Measurements from ENCODE around the gene TMEM239. TPM values are rescaled to one million over a fixed set of nuclear protein-coding genes. Genes with fewer than 3 reads are reported as not detected.

The TMEM239 gene
- polyA plus RNA-seq, 1 donor from 2014 or later = not detected

DNA sequence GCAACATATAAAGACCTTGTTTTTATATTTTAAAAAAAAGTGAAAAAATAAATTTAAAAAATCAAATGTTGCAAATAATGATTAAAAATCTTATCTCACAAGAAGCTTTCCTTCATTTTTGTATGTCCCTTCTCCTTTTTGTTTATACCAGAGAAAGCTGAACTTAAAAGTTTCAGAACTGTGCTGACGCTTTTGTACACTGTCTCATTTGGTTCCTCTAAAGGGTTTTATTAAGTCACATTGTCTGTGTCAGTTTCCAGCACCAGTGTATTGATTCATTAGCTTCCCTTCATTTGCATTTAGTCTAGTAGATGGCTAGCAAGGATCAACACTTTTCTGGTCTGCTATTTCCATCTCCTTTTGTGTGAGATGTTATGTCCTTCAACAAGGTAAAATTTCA is 17.6 kb downstream of the TMEM239 start:
- peaks cover 3% of the 10 kb centered on the region for H3K27me3 ChIP-seq (ENCODE audit: insufficient read depth, low read depth, low read length)
- no peak overlapping the region for H3K27ac ChIP-seq (ENCODE audit: low read length)
- H3K36me3 ChIP-seq (ENCODE audit: insufficient read depth, low read length) = no peaks in the 10 kb centered on the region
- no peak overlapping the region for H3K9ac ChIP-seq (ENCODE audit: low read length)
- no peak overlapping the region for H3K4me3 ChIP-seq (ENCODE audit: low read length)
- TF ChIP-seq MXI1 (conservative IDR thresholded peaks at IDR 0.05; ENCODE audit: poor library complexity, severe bottlenecking) = no peak
- no peak for TF ChIP-seq EP300 (conservative IDR thresholded peaks at IDR 0.05; ENCODE audit: poor library complexity, severe bottlenecking)
- TF ChIP-seq RAD21 (conservative IDR thresholded peaks at IDR 0.05) = no peak
- no peak for TF ChIP-seq TAF1 (IDR thresholded peaks at IDR 0.05; ENCODE audit: low read depth)
- TF ChIP-seq, protein P1, sequence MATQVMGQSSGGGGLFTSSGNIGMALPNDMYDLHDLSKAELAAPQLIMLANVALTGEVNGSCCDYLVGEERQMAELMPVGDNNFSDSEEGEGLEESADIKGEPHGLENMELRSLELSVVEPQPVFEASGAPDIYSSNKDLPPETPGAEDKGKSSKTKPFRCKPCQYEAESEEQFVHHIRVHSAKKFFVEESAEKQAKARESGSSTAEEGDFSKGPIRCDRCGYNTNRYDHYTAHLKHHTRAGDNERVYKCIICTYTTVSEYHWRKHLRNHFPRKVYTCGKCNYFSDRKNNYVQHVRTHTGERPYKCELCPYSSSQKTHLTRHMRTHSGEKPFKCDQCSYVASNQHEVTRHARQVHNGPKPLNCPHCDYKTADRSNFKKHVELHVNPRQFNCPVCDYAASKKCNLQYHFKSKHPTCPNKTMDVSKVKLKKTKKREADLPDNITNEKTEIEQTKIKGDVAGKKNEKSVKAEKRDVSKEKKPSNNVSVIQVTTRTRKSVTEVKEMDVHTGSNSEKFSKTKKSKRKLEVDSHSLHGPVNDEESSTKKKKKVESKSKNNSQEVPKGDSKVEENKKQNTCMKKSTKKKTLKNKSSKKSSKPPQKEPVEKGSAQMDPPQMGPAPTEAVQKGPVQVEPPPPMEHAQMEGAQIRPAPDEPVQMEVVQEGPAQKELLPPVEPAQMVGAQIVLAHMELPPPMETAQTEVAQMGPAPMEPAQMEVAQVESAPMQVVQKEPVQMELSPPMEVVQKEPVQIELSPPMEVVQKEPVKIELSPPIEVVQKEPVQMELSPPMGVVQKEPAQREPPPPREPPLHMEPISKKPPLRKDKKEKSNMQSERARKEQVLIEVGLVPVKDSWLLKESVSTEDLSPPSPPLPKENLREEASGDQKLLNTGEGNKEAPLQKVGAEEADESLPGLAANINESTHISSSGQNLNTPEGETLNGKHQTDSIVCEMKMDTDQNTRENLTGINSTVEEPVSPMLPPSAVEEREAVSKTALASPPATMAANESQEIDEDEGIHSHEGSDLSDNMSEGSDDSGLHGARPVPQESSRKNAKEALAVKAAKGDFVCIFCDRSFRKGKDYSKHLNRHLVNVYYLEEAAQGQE (IDR thresholded peaks at IDR 0.05; ENCODE audit: borderline replicate concordance) = no peak
- no peak for TF ChIP-seq EZH2 (IDR thresholded peaks at IDR 0.05; ENCODE audit: borderline replicate concordance, insufficient read depth, low read length, poor library complexity, severe bottlenecking)
- no peak for TF ChIP-seq SMC3 (conservative IDR thresholded peaks at IDR 0.05; ENCODE audit: poor library complexity)
- TF ChIP-seq POLR2AphosphoS5 (IDR thresholded peaks at IDR 0.05) = no peak
- TF ChIP-seq, protein P2, sequence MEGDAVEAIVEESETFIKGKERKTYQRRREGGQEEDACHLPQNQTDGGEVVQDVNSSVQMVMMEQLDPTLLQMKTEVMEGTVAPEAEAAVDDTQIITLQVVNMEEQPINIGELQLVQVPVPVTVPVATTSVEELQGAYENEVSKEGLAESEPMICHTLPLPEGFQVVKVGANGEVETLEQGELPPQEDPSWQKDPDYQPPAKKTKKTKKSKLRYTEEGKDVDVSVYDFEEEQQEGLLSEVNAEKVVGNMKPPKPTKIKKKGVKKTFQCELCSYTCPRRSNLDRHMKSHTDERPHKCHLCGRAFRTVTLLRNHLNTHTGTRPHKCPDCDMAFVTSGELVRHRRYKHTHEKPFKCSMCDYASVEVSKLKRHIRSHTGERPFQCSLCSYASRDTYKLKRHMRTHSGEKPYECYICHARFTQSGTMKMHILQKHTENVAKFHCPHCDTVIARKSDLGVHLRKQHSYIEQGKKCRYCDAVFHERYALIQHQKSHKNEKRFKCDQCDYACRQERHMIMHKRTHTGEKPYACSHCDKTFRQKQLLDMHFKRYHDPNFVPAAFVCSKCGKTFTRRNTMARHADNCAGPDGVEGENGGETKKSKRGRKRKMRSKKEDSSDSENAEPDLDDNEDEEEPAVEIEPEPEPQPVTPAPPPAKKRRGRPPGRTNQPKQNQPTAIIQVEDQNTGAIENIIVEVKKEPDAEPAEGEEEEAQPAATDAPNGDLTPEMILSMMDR (IDR thresholded peaks at IDR 0.05; ENCODE audit: poor library complexity, severe bottlenecking) = no peak
- H3K9me2 ChIP-seq (ENCODE audit: insufficient read depth, low read length) = no peaks in the 10 kb centered on the region
- no peak overlapping the region for H2AFZ ChIP-seq (ENCODE audit: low read depth, low read length)
- no peak overlapping the region for H3K4me2 ChIP-seq (ENCODE audit: low read length)
- H4K20me1 ChIP-seq (ENCODE audit: insufficient read depth) = no peaks in the 10 kb centered on the region
- H3K79me2 ChIP-seq (replicated peaks; ENCODE audit: insufficient read depth, low read length) = no peaks in the 10 kb centered on the region
- no peaks in the 10 kb centered on the region for H3K9me3 ChIP-seq (ENCODE audit: low read length)
- H3F3A ChIP-seq (ENCODE audit: insufficient read depth, low read length, poor library complexity, severe bottlenecking) = no peaks in the 10 kb centered on the region

DNA sequence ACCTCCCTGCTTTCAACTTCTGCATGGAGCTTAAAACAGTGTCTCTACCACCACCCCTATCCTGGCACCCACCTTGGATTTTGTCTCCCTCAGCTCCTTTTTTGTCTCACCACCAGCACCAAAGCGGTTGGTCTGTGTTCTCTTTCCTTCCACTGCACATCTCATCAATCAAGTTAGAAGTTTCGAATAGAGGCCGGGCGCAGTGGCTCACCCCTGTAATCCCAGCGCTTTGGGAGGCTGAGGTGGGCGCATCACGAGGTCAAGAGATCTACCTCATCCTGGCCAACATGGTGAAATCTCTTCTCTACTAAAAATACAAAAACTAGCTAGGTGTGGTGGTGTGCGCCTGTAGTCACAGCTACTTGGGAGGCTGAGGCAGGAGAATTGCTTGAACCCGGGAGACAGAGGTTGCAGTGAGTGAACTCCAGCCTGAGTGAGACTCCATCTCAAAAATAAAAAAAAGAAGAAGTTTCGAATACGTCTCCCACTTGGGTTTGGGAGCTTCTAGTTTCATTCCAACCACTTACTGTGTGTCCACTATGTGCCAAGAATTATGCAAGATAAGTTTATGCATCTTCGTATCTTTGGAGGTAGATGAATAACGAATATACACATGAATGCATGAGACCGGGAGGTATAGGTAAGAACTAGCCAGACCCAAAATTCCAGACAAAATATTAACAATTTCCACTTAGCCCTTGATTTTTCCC is 18.4 kb downstream of the TMEM239 start:
- no peaks in the 10 kb centered on the region for H3K9me3 ChIP-seq (ENCODE audit: low read length)
- H3K27ac ChIP-seq (ENCODE audit: low read length) = no peak overlapping the region
- no peaks in the 10 kb centered on the region for H3K36me3 ChIP-seq (ENCODE audit: insufficient read depth, low read length)
- H3K9me2 ChIP-seq (ENCODE audit: insufficient read depth, low read length) = no peaks in the 10 kb centered on the region
- no peaks in the 10 kb centered on the region for H3K79me2 ChIP-seq (replicated peaks; ENCODE audit: insufficient read depth, low read length)
- H4K20me1 ChIP-seq (ENCODE audit: insufficient read depth) = no peaks in the 10 kb centered on the region
- TF ChIP-seq, protein P2 (IDR thresholded peaks at IDR 0.05; ENCODE audit: poor library complexity, severe bottlenecking) = no peak
- H3K4me2 ChIP-seq (ENCODE audit: low read length) = no peak overlapping the region
- no peaks in the 10 kb centered on the region for H3F3A ChIP-seq (ENCODE audit: insufficient read depth, low read length, poor library complexity, severe bottlenecking)
- H3K27me3 ChIP-seq (ENCODE audit: insufficient read depth, low read depth, low read length) = no peaks in the 10 kb centered on the region
- no peak overlapping the region for H3K4me3 ChIP-seq (ENCODE audit: low read length)
- H3K9ac ChIP-seq (ENCODE audit: low read length) = no peak overlapping the region
- H2AFZ ChIP-seq (ENCODE audit: low read depth, low read length) = no peak overlapping the region

Data from neural cell (in vitro differentiated cells).